GM23248 (cell line): ENCODE measurements around the gene ICAM1. TPM values are rescaled to one million over a fixed set of nuclear protein-coding genes. Genes with fewer than 3 reads are reported as not detected.
A peak's percentile ranks its signal among the peaks of the same experiment; 100 is the strongest.

Source experiments
- DNase-seq: peaks from one replicate; pipeline ENCODE4 v3.0.0-alpha.2; 2015
- H2AFZ ChIP-seq: fragments of 200-600 bp; sonication (generic); 2 replicates; pipeline ENCODE4 v1.6.1; 2016; ENCODE audit warnings: antibody characterized with exemption
- H3F3A ChIP-seq: fragments of 200-600 bp; sonication (generic); 2 replicates; pipeline ENCODE4 v1.6.1; 2016; ENCODE audit warnings: mild to moderate bottlenecking, antibody characterized with exemption, mixed run types; ENCODE audit not compliant: insufficient read depth
- H3K27ac ChIP-seq: fragments of 200-600 bp; sonication (generic); 2 replicates; pipeline ENCODE4 v1.5.1; 2016; ENCODE audit warnings: mild to moderate bottlenecking
- H3K27me3 ChIP-seq: fragments of 200-600 bp; sonication (generic); replicated peaks from 2 replicates; pipeline ENCODE4 v1.6.1; 2016; ENCODE audit warnings: mild to moderate bottlenecking; ENCODE audit not compliant: insufficient read depth
- H3K36me3 ChIP-seq: fragments of 200-600 bp; sonication (generic); 2 replicates; pipeline ENCODE4 v1.6.1; 2016; ENCODE audit warnings: low read depth, mild to moderate bottlenecking
- H3K4me1 ChIP-seq: fragments of 200-600 bp; sonication (generic); 2 replicates; pipeline ENCODE4 v1.6.1; 2016; ENCODE audit warnings: mild to moderate bottlenecking; ENCODE audit not compliant: insufficient read depth
- H3K4me2 ChIP-seq: fragments of 200-600 bp; sonication (generic); one replicate; pipeline ENCODE4 v1.6.1; 2016; ENCODE audit warnings: mild to moderate bottlenecking; ENCODE audit not compliant: unreplicated experiment
- H3K4me3 ChIP-seq: fragments of 200-600 bp; sonication (generic); 2 replicates; pipeline ENCODE4 v1.5.1; 2016; ENCODE audit warnings: mild to moderate bottlenecking
- H3K79me2 ChIP-seq: fragments of 200-600 bp; sonication (generic); 2 replicates; pipeline ENCODE4 v1.6.1; 2016; ENCODE audit warnings: mild to moderate bottlenecking; ENCODE audit not compliant: insufficient read depth
- H3K9ac ChIP-seq: fragments of 200-600 bp; sonication (generic); 2 replicates; pipeline ENCODE4 v1.6.1; 2016; ENCODE audit warnings: mild to moderate bottlenecking
- H3K9me2 ChIP-seq: fragments of 200-600 bp; sonication (generic); 2 replicates; pipeline ENCODE4 v1.6.1; 2016; ENCODE audit warnings: mixed run types, mild to moderate bottlenecking, moderate library complexity; ENCODE audit not compliant: insufficient read depth
- H3K9me3 ChIP-seq: fragments of 200-600 bp; sonication (generic); one replicate; pipeline ENCODE4 v1.6.1; 2017; ENCODE audit warnings: low read depth
- H4K20me1 ChIP-seq: fragments of 200-600 bp; sonication (generic); 2 replicates; pipeline ENCODE4 v1.6.0; 2016; ENCODE audit not compliant: insufficient read depth
- EZH2 ChIP-seq: fragments of 200-600 bp; sonication (generic); IDR thresholded peaks from 2 replicates; pipeline ENCODE4 v1.6.1; 2018; ENCODE audit warnings: antibody characterized with exemption, mild to moderate bottlenecking; ENCODE audit not compliant: insufficient read depth, poor library complexity, severe bottlenecking
- EZH2phosphoT487 ChIP-seq: fragments of 200-600 bp; sonication (generic); IDR thresholded peaks from 2 replicates; pipeline ENCODE4 v1.6.1; 2018; ENCODE audit warnings: antibody characterized with exemption, moderate library complexity, mild to moderate bottlenecking, low read depth; ENCODE audit not compliant: insufficient read depth
- WGBS, 2 experiments: methylation state at CpG; one replicate each; pipeline ENCODE4 v1.1.6; 2015 to 2017; ENCODE audit warnings: low lambda C conversion rate in 2 of 2, low coverage in 1 of 2; ENCODE audit errors: missing lambda C conversion rate in 2 of 2; 5-methylcytosine and 5-hydroxymethylcytosine counted together
- in situ Hi-C: fragments of 300-500 bp; cut with MboI; formaldehyde crosslinking; loops from 2 replicates; pipeline ENCODE4 v1.15.0; 2020
- polyA plus RNA-seq: library from polyadenylated mRNA; unstranded; fragments of >200 nt; fragmentation: Nextera tagmentation; extraction: Ambion mirVana; gene quantifications from 2 replicates; pipeline ENCODE4 v1.2.1, GENCODE V29; 2016
- total RNA-seq: library from RNA; depleted of rRNA; stranded (reverse); fragments of >200 nt; shearing (Covaris generic); gene quantifications from 2 replicates; pipeline ENCODE4 v1.2.3, GENCODE V29; 2014

The ICAM1 gene
- total and polyA plus RNA-seq, 2 experiments from 2014 or later = 21.6 to 23.6 TPM

GRCh38 chr19:10292789-10293636 is 22.1 kb downstream of the ICAM1 start:
- Histone ChIP-seq H2AFZ (no peak overlapping the region), H3K79me2 (no peaks in the 10 kb centered on the region), H3K36me3 (no peaks in the 10 kb centered on the region), H3K27ac (no peak overlapping the region), H3K9me2 (no peaks in the 10 kb centered on the region), H3K4me3 (peak overlapping the region; percentile 72), H3K27me3 (no peaks in the 10 kb centered on the region), H3K9ac (no peak overlapping the region), H3K4me1 (no peaks in the 10 kb centered on the region; the same call in 1 of the 2 replicates), H3F3A (no peaks in the 10 kb centered on the region), H3K9me3 (no peaks in the 10 kb centered on the region), H4K20me1 (no peaks in the 10 kb centered on the region), H3K4me2 (no peak overlapping the region)
- 34 to 38% methylated on average over 54 to 56 of the region's 56 CpGs for WGBS, 2 experiments
- in situ Hi-C loops = no loop called here
- DNase-seq = peak; percentile 29
- TF ChIP-seq EZH2phosphoT487 (no peak), EZH2 (no peak)

- no peaks in the 10 kb centered on the region for H3K9me3 ChIP-seq
- WGBS, 2 experiments = 45 to 46% methylated on average over 49 of the region's 49 CpGs
- no peaks in the 10 kb centered on the region for H3K36me3 ChIP-seq
- in situ Hi-C loops = no loop called here
- no peak overlapping the region for H3K27ac ChIP-seq
- DNase-seq = no peak
- no peak overlapping the region for H3K4me3 ChIP-seq
- H3K4me1 ChIP-seq = no peaks in the 10 kb centered on the region; the same call in 1 of the 2 replicates
- no peak overlapping the region for H3K4me2 ChIP-seq
- no peaks in the 10 kb centered on the region for H3F3A ChIP-seq
- no peak overlapping the region for H2AFZ ChIP-seq
- no peaks in the 10 kb centered on the region for H3K9me2 ChIP-seq
- no peaks in the 10 kb centered on the region for H3K79me2 ChIP-seq
- H3K9ac ChIP-seq = no peak overlapping the region
- H4K20me1 ChIP-seq = no peaks in the 10 kb centered on the region
- no peaks in the 10 kb centered on the region for H3K27me3 ChIP-seq
- TF ChIP-seq EZH2phosphoT487 (no peak), EZH2 (no peak)
Measured at GRCh38 chr19:10293637-10294367, 22.9 kb downstream of the ICAM1 start.

GRCh38 chr19:10294368-10294697 is 23.4 kb downstream of the ICAM1 start:
- TF ChIP-seq EZH2 (no peak), EZH2phosphoT487 (no peak)
- Histone ChIP-seq H2AFZ (no peak overlapping the region), H3K27ac (no peak overlapping the region), H3K4me1 (no peaks in the 10 kb centered on the region; the same call in 1 of the 2 replicates), H3K27me3 (no peaks in the 10 kb centered on the region), H3K4me3 (no peak overlapping the region), H3K79me2 (no peaks in the 10 kb centered on the region), H3K4me2 (no peak overlapping the region), H4K20me1 (no peaks in the 10 kb centered on the region), H3K9me3 (no peaks in the 10 kb centered on the region), H3K9me2 (no peaks in the 10 kb centered on the region), H3K36me3 (no peaks in the 10 kb centered on the region), H3F3A (no peaks in the 10 kb centered on the region), H3K9ac (no peak overlapping the region)
- 47 to 51% methylated on average over 19 to 23 of the region's 25 CpGs for WGBS, 2 experiments
- DNase-seq = no peak
- in situ Hi-C loops = no loop called here

- Histone ChIP-seq H3K79me2 (no peaks in the 10 kb centered on the region), H3K27ac (no peak overlapping the region), H2AFZ (no peak overlapping the region), H3K36me3 (no peaks in the 10 kb centered on the region), H4K20me1 (no peaks in the 10 kb centered on the region), H3K9me3 (no peaks in the 10 kb centered on the region), H3K4me3 (peak overlapping the region; percentile 41), H3F3A (no peaks in the 10 kb centered on the region), H3K27me3 (no peaks in the 10 kb centered on the region), H3K9me2 (no peaks in the 10 kb centered on the region), H3K4me2 (peak overlapping the region; percentile 45), H3K4me1 (no peaks in the 10 kb centered on the region; the same call in 1 of the 2 replicates), H3K9ac (no peak overlapping the region)
- 17 to 18% methylated on average over 30 to 48 of the region's 48 CpGs for WGBS, 2 experiments
- in situ Hi-C loops = no loop called here
- TF ChIP-seq EZH2phosphoT487 = no peak
- TF ChIP-seq EZH2 = no peak
- DNase-seq = peak; percentile 46
Measured at GRCh38 chr19:10295305-10295846, 24.5 kb downstream of the ICAM1 start.
